HUES6 (cell line): ENCODE measurements around the gene SLC6A12.

Experiments
- H3K27ac ChIP-seq: 2 replicates; pipeline ENCODE4 v1.7.0; 2013; ENCODE audit warnings: low read depth, mild to moderate bottlenecking, low read length, inconsistent platforms
- H3K27me3 ChIP-seq: 2 replicates; pipeline ENCODE4 v1.6.1; 2013; ENCODE audit warnings: low read length; ENCODE audit not compliant: control insufficient read depth, insufficient read depth
- H3K36me3 ChIP-seq: 2 replicates; pipeline ENCODE4 v1.6.1; 2013; ENCODE audit warnings: low read length; ENCODE audit not compliant: control insufficient read depth, insufficient read depth
- H3K4me1 ChIP-seq: 2 replicates; pipeline ENCODE4 v1.6.1; 2013; ENCODE audit warnings: low read length; ENCODE audit not compliant: control insufficient read depth, insufficient read depth
- H3K4me3 ChIP-seq: 2 replicates; pipeline ENCODE4 v1.5.1; 2013; ENCODE audit warnings: low read depth, low read length
- H3K9ac ChIP-seq: one replicate; pipeline ENCODE4 v1.6.1; 2013; ENCODE audit warnings: mild to moderate bottlenecking, low read length
- H3K9me3 ChIP-seq: 2 replicates; pipeline ENCODE4 v1.6.1; 2013; ENCODE audit warnings: low read depth, low read length; ENCODE audit not compliant: control insufficient read depth, insufficient read depth

SLC6A12 gene

GRCh38 chr12:148676-149416, 65.1 kb downstream of the SLC6A12 start:
- H3K4me1 ChIP-seq, result peaks cover 21% of the 10 kb centered on the region
- no peak overlapping the region for H3K27ac ChIP-seq
- no peak overlapping the region for H3K9ac ChIP-seq
- H3K4me3 ChIP-seq, result no peak overlapping the region
- no peaks in the 10 kb centered on the region for H3K9me3 ChIP-seq
- H3K27me3 ChIP-seq, result no peaks in the 10 kb centered on the region
- H3K36me3 ChIP-seq, result no peaks in the 10 kb centered on the region

GRCh38 chr12:147242-147641, 66.7 kb downstream of the SLC6A12 start:
- H3K36me3 ChIP-seq, result no peaks in the 10 kb centered on the region
- H3K27ac ChIP-seq, result no peak overlapping the region
- peaks cover 26% of the 10 kb centered on the region for H3K4me1 ChIP-seq
- H3K4me3 ChIP-seq, result no peak overlapping the region
- no peaks in the 10 kb centered on the region for H3K9me3 ChIP-seq
- H3K9ac ChIP-seq, result no peak overlapping the region
- no peaks in the 10 kb centered on the region for H3K27me3 ChIP-seq

GRCh38 chr12:145369-145960, 68.5 kb downstream of the SLC6A12 start:
- Histone ChIP-seq H3K9me3 (no peaks in the 10 kb centered on the region), H3K4me1 (peaks cover 38% of the 10 kb centered on the region), H3K27me3 (peaks cover 5% of the 10 kb centered on the region; the same call in 1 of the 2 replicates), H3K4me3 (no peak overlapping the region), H3K9ac (no peak overlapping the region), H3K36me3 (no peaks in the 10 kb centered on the region), H3K27ac (no peak overlapping the region)

GRCh38 chr12:144650-145284, 69.2 kb downstream of the SLC6A12 start:
- H3K9me3 ChIP-seq, result no peaks in the 10 kb centered on the region
- no peak overlapping the region for H3K9ac ChIP-seq
- H3K27ac ChIP-seq, result no peak overlapping the region
- H3K36me3 ChIP-seq, result no peaks in the 10 kb centered on the region
- peaks cover 11% of the 10 kb centered on the region for H3K27me3 ChIP-seq
- H3K4me3 ChIP-seq, result no peak overlapping the region
- peaks cover 45% of the 10 kb centered on the region for H3K4me1 ChIP-seq

GRCh38 chr12:143964-144649, 69.8 kb downstream of the SLC6A12 start:
- Histone ChIP-seq H3K36me3 (no peaks in the 10 kb centered on the region), H3K4me3 (no peak overlapping the region), H3K4me1 (peaks cover 52% of the 10 kb centered on the region), H3K27me3 (peaks cover 17% of the 10 kb centered on the region), H3K27ac (no peak overlapping the region), H3K9ac (no peak overlapping the region), H3K9me3 (no peaks in the 10 kb centered on the region)

DNA sequence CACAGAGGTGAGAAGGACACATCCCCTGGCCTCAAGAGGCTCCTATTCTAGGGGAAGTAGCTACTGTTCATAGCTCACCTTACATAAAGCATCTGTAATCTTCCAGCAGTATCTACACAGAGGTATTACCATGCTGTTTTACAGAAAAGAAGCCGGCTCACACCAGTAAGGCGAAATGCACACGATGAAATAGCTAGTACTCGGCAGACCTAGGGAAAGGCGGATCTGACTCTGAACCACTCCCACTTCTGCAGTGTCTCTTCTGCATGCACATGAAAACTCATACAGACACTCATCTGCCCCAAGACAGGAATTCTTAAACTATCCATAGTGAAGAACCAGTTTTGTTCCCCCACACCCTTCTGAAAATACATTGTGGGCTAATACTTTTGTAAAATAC, 73.8 kb downstream of the SLC6A12 start:
- no peaks in the 10 kb centered on the region for H3K36me3 ChIP-seq
- no peak overlapping the region for H3K9ac ChIP-seq
- H3K9me3 ChIP-seq, result no peaks in the 10 kb centered on the region
- H3K4me3 ChIP-seq, result no peak overlapping the region
- H3K27me3 ChIP-seq, result peaks cover 30% of the 10 kb centered on the region
- no peak overlapping the region for H3K27ac ChIP-seq
- peaks cover 47% of the 10 kb centered on the region for H3K4me1 ChIP-seq
